GM18498 (cell line): ENCODE results near the gene LMF2.

Experiments used
- ATAC-seq: cut with Tn5 transposase; IDR thresholded peaks from one replicate; pipeline ENCODE4 v1.9.1; 2021; ENCODE audit warnings: mild to moderate bottlenecking, moderate library complexity; ENCODE audit not compliant: unreplicated experiment

Gene LMF2

GRCh38 chr22:50504369-50505211 is 2.9 kb downstream of the LMF2 start:
- no peak for ATAC-seq

GRCh38 chr22:50503475-50504145 is 3.9 kb downstream of the LMF2 start:
- ATAC-seq, result no peak

- no peak for ATAC-seq
Measured at GRCh38 chr22:50502628-50503474, 4.7 kb downstream of the LMF2 start.

- no peak for ATAC-seq
Measured at GRCh38 chr22:50502096-50502495, 5.4 kb downstream of the LMF2 start.

GRCh38 chr22:50500452-50500851 is 7.0 kb downstream of the LMF2 start:
- no peak for ATAC-seq

GRCh38 chr22:50498322-50498890 is 9.1 kb downstream of the LMF2 start:
- ATAC-seq, result no peak

GRCh38 chr22:50497093-50497492 is 10.4 kb downstream of the LMF2 start:
- ATAC-seq, result no peak

GRCh38 chr22:50490531-50491308 is 16.8 kb downstream of the LMF2 start:
- no peak for ATAC-seq

- no peak for ATAC-seq
Measured at GRCh38 chr22:50489363-50490243, 17.9 kb downstream of the LMF2 start.

- no peak for ATAC-seq
Measured at GRCh38 chr22:50488886-50489285, 18.6 kb downstream of the LMF2 start.

- ATAC-seq, result no peak
Measured at GRCh38 chr22:50488006-50488677, 19.4 kb downstream of the LMF2 start.

GRCh38 chr22:50487290-50488005 is 20.1 kb downstream of the LMF2 start:
- ATAC-seq, result no peak

- ATAC-seq, result no peak
Measured at GRCh38 chr22:50486561-50487289, 20.8 kb downstream of the LMF2 start, which contains the start of gene MIOX. Gene MIOX, plus strand, starts transcription at chr22:50486859. Its CDS starts 39 bp downstream, at chr22:50486898.

GRCh38 chr22:50485221-50486131 is 22.0 kb downstream of the LMF2 start:
- no peak for ATAC-seq

GRCh38 chr22:50483977-50484853 is 23.3 kb downstream of the LMF2 start:
- ATAC-seq, result no peak
